GOT3 (cell line): ENCODE results near the gene GLRX2.
"Not testable (repeated sequence)": the region's sequence is repeated elsewhere in the genome, so short reads cannot be mapped to it uniquely, and the experiment has no call there.

ENCODE experiments used
- DNase-seq: peaks from one replicate; lab custom pipeline; 2025; ENCODE audit warnings: mixed read lengths; lab: John Stamatoyannopoulos, UW

Gene GLRX2

GRCh38 chr1:193062698-193063463 is 42.3 kb downstream of the GLRX2 start:
- DNase-seq = no peak

- no peak for DNase-seq
Observed at GRCh38 chr1:193060938-193061337, 44.3 kb downstream of the GLRX2 start.

- DNase-seq = no peak
Observed at GRCh38 chr1:193060406-193060805, 44.8 kb downstream of the GLRX2 start.

GRCh38 chr1:193060115-193060403 is 45.2 kb downstream of the GLRX2 start:
- DNase-seq = no peak

GRCh38 chr1:193059282-193060114 is 45.7 kb downstream of the GLRX2 start, which contains the start of the genes RO60 and UCHL5:
Gene RO60 (plus strand): TSS chr1:193059612. CDS start chr1:193069055, 9,443 bp downstream.
Gene UCHL5 (minus strand): TSS chr1:193059360. CDS start chr1:193059260, 100 bp downstream.
- peak; percentile 82 for DNase-seq

- DNase-seq = no peak
Observed at GRCh38 chr1:193058529-193059281, 46.5 kb downstream of the GLRX2 start.

- no peak for DNase-seq
Observed at GRCh38 chr1:193054169-193054675, 51.0 kb downstream of the GLRX2 start.

GRCh38 chr1:193048913-193049312 is 56.3 kb downstream of the GLRX2 start:
- DNase-seq = not testable (repeated sequence)
